Trophoblast cell (in vitro differentiated cells and primary cell): Measurements from ENCODE around the gene GJD3.
A peak's percentile ranks its signal among the peaks of the same experiment; 100 is the strongest.

Experiments used
- DNase-seq, 2 donors: peaks; one replicate each; pipeline ENCODE4 v3.0.0-alpha.2; 2016
- H2AFZ ChIP-seq: 2 replicates; pipeline ENCODE4 v1.6.1; 2013; ENCODE audit warnings: low read length, moderate library complexity, mild to moderate bottlenecking; ENCODE audit not compliant: insufficient read depth, poor library complexity
- H2AK5ac ChIP-seq: 2 replicates; pipeline ENCODE4 v1.6.1; 2013; ENCODE audit warnings: mild to moderate bottlenecking, low read length
- H2BK120ac ChIP-seq: 2 replicates; pipeline ENCODE4 v1.6.1; 2013; ENCODE audit warnings: low read length, mild to moderate bottlenecking, moderate library complexity; ENCODE audit not compliant: insufficient read depth, poor library complexity
- H2BK12ac ChIP-seq: 2 replicates; pipeline ENCODE4 v1.6.1; 2013; ENCODE audit warnings: mild to moderate bottlenecking, low read length, moderate library complexity
- H2BK5ac ChIP-seq: 2 replicates; pipeline ENCODE4 v1.6.1; 2013; ENCODE audit warnings: low read length, low read depth, moderate library complexity, mild to moderate bottlenecking; ENCODE audit not compliant: poor library complexity
- H3K14ac ChIP-seq: 2 replicates; pipeline ENCODE4 v1.6.1; 2013; ENCODE audit warnings: mild to moderate bottlenecking, low read length
- H3K18ac ChIP-seq: 2 replicates; pipeline ENCODE4 v1.6.1; 2013; ENCODE audit warnings: mild to moderate bottlenecking, low read length
- H3K23ac ChIP-seq: 2 replicates; pipeline ENCODE4 v1.6.1; 2013; ENCODE audit warnings: low read length
- H3K27ac ChIP-seq: 2 replicates; pipeline ENCODE4 v1.5.1; 2013; ENCODE audit warnings: low read depth, mild to moderate bottlenecking, inconsistent platforms, low read length, moderate library complexity
- H3K27me3 ChIP-seq: 2 replicates; pipeline ENCODE4 v1.6.1; 2013; ENCODE audit warnings: inconsistent platforms, mild to moderate bottlenecking, low read length, moderate library complexity; ENCODE audit not compliant: insufficient read depth
- H3K36me3 ChIP-seq, 2 experiments: 1 replicate in 1 of 2; 2 replicates in 1 of 2; pipeline ENCODE4 v1.6.1; 2013; ENCODE audit warnings: low read length in 2 of 2, mild to moderate bottlenecking in 2 of 2, moderate library complexity in 1 of 2; ENCODE audit not compliant: insufficient read depth in 2 of 2, control insufficient read depth in 1 of 2
- H3K4ac ChIP-seq: 2 replicates; pipeline ENCODE4 v1.6.1; 2013; ENCODE audit warnings: low read depth, mild to moderate bottlenecking, low read length, moderate library complexity
- H3K4me1 ChIP-seq, 2 experiments: 1 replicate in 1 of 2; 2 replicates in 1 of 2; pipeline ENCODE4 v1.6.1; 2013; ENCODE audit warnings: low read length in 2 of 2, mild to moderate bottlenecking in 2 of 2, moderate library complexity in 1 of 2; ENCODE audit not compliant: insufficient read depth in 2 of 2, control insufficient read depth in 1 of 2
- H3K4me2 ChIP-seq: 2 replicates; pipeline ENCODE4 v1.6.1; 2013; ENCODE audit warnings: inconsistent platforms, mild to moderate bottlenecking, low read length, moderate library complexity
- H3K4me3 ChIP-seq: 2 replicates; pipeline ENCODE4 v1.5.1; 2013; ENCODE audit warnings: mild to moderate bottlenecking, low read depth, low read length, inconsistent platforms
- H3K79me1 ChIP-seq: one replicate; pipeline ENCODE4 v1.6.1; 2013; ENCODE audit warnings: low read length
- H3K79me2 ChIP-seq: 2 replicates; pipeline ENCODE4 v1.6.1; 2013; ENCODE audit warnings: low read length, mild to moderate bottlenecking; ENCODE audit not compliant: control insufficient read depth, insufficient read depth, poor library complexity
- H3K9ac ChIP-seq: 2 replicates; pipeline ENCODE4 v1.6.1; 2013; ENCODE audit warnings: mild to moderate bottlenecking, low read length
- H3K9me3 ChIP-seq: 2 replicates; pipeline ENCODE4 v1.6.1; 2013; ENCODE audit warnings: low read depth, mild to moderate bottlenecking, control low read depth, inconsistent platforms, low read length; ENCODE audit not compliant: insufficient read depth
- H4K12ac ChIP-seq: 2 replicates; pipeline ENCODE4 v1.6.1; 2013; ENCODE audit warnings: low read depth, mild to moderate bottlenecking, low read length, moderate library complexity
- H4K8ac ChIP-seq: 2 replicates; pipeline ENCODE4 v1.6.1; 2013; ENCODE audit warnings: low read depth, mild to moderate bottlenecking, low read length, moderate library complexity
- H4K91ac ChIP-seq: one replicate; pipeline ENCODE4 v1.6.1; 2013; ENCODE audit warnings: low read depth, mild to moderate bottlenecking, low read length, moderate library complexity
- WGBS: extraction: QIAGEN DNeasy Blood & Tissue Kit; methylation state at CpG from one replicate; pipeline ENCODE4 v1.1.7; 2013; ENCODE audit warnings: missing lambda C conversion rate; ENCODE audit not compliant: insufficient read length, insufficient coverage; ENCODE audit errors: extremely low coverage; 5-methylcytosine and 5-hydroxymethylcytosine counted together

Gene GJD3

DNA sequence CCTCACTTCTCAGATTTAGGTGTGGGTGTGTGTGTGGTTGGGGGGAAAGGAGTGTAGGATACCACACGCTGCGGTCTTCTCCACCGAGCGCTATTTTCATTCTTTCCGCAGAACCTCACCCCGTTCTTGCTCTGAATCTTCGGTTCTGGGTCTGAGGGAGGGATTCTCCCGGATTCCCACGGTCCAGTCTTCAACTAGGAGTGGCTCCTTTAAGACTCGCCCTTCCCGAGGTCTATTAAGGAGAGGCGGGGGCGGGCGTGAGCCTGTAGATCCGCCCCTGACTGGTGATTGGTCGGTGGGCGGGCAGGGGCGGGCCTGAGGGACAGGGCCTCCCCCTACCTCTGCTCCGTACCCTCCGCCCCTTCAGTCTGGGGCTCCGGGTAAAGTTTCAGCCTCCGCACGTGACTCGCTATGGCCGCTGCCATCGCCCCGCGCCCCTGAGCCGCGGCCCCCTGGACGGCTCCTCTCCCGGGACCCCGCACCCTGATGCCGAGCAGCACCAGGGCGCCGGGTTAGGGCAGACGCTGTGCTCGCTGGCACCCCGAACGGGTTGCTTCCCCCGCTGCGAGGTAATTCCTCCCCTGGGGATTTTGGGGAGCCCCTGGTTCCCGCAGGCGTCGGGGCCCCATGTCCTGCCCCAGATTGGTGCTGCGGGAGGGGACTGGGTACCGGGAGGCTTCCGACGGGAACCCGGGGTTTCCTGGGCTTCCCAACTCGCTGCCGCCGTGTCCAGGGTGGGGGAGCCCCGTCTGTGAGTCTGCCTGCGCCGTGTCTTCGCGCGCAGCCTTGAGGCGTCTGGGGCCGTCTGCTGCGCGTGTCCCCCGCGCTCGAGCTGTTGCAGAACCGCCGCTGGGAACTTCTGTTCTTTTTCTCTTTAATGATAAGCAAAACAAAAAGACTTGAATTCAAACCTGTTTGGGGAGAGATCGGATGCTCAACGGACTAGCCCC is 46.4 kb downstream of the GJD3 start:
- Histone ChIP-seq H3K4me2 (peak overlapping the region; percentile 87), H4K8ac (peak overlapping the region; percentile 79), H4K12ac (peak overlapping the region; percentile 43), H4K91ac (peak overlapping the region; percentile 66), H3K14ac (peak overlapping the region; percentile 46), H3K79me2 (peaks cover 8% of the 10 kb centered on the region), H2BK12ac (peak overlapping the region; percentile 27), H3K9me3 (peaks cover 1% of the 10 kb centered on the region), H3K23ac (no peak overlapping the region), H3K27me3 (no peaks in the 10 kb centered on the region), H2AFZ (peak overlapping the region; percentile 42), H3K4me1 (peaks cover 32 to 39% of the 10 kb centered on the region in 2 experiments), H3K4ac (peak overlapping the region; percentile 27), H3K79me1 (peaks cover 14% of the 10 kb centered on the region), H2BK120ac (peak overlapping the region; percentile 69), H2BK5ac (peak overlapping the region; percentile 50), H3K36me3 (no peaks in the 10 kb centered on the region), H2AK5ac (peak overlapping the region; percentile 12), H3K9ac (peak overlapping the region; percentile 76), H3K27ac (peak overlapping the region; percentile 64), H3K4me3 (peak overlapping the region; percentile 79), H3K18ac (peak overlapping the region; percentile 90)
- DNase-seq, result peak; percentile 93 to 95
- no CpG with 5 or more reads among the region's 70 CpGs for WGBS

DNA sequence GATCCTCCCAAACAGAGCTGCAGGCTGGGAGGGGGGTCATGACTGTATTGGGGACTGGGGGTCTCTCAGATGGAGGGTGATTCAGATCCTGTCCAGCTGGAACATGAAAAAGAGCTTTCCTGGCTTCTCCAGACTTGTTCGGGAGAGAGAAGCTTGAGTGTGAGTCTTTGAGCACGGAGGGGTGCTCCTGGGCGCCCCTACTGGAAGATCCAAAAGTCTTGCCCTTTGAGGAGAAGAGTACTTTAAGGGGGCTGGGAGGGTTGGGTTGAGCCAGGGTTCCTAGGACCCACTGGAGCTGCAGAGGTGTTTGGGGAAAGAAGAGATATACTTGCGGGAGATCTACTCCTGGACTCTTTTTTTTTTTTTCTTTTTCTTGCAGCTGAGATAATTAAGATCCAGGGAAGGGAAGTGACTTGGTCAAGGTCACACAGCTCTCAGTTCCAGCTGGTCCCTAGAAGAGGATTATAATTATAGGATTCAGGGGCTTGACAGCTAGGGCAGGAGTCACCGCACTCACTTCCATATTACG is 47.1 kb downstream of the GJD3 start:
- Histone ChIP-seq H3K4me2 (peak overlapping the region; percentile 80), H4K8ac (peak overlapping the region; percentile 55), H3K79me2 (peaks cover 8% of the 10 kb centered on the region), H4K91ac (peak overlapping the region; percentile 87), H3K14ac (peak overlapping the region; percentile 92), H2BK12ac (peak overlapping the region; percentile 83), H3K9me3 (peaks cover 1% of the 10 kb centered on the region), H2AK5ac (peak overlapping the region; percentile 64), H3K27me3 (no peaks in the 10 kb centered on the region), H3K9ac (no peak overlapping the region), H3K27ac (peak overlapping the region; percentile 84), H3K4me3 (peak overlapping the region; percentile 49), H4K12ac (peak overlapping the region; percentile 78), H3K18ac (peak overlapping the region; percentile 89), H2AFZ (peak overlapping the region; percentile 91), H3K4me1 (peaks cover 25 to 32% of the 10 kb centered on the region in 2 experiments), H3K79me1 (peaks cover 14% of the 10 kb centered on the region), H3K23ac (no peak overlapping the region), H3K4ac (peak overlapping the region; percentile 49), H2BK120ac (peak overlapping the region; percentile 88), H2BK5ac (peak overlapping the region; percentile 87), H3K36me3 (no peaks in the 10 kb centered on the region)
- DNase-seq, result peak in 1 of 2 donors; percentile 34
- WGBS, result no CpG with 5 or more reads among the region's 6 CpGs

DNA sequence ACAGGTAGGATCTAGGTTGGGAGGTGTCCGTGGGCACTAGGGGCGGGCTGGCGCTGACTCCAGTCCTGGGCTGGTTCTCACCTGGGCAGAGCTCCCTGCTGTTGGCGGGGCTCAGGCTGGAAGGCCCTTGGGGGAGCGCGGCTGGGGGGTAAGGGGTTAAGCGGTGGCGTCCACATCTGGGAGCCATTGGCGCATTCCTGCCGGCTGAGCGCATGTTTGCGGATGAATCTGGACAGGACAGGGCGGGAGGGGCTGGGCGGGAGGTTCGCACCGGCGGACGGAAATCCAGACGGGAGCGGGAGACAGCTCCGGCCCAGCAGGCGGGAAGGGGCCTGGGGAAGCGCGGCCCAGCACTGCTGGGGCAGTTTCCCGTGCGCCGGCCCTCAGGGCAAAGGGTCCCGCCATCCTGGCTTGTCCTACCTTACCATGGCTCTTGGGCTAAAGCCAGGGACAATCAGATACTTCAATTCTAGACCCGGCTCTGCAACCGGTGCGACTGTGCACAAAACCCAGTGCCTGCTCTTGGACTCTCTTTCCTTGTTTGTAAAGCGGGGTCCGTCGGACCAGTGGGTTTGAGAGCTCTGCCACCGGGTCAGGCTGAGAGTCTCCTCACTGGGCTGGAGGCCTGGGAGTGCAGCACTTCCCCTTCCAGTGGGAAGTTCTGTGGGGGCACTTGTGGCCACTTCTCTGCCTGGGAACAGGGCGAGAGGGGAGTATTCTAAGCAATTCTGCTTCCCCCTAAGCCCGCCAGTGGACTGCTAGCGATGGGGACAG is 47.8 kb downstream of the GJD3 start:
- Histone ChIP-seq H3K79me2 (peaks cover 8% of the 10 kb centered on the region), H3K14ac (peak overlapping the region; percentile 92), H3K27me3 (no peaks in the 10 kb centered on the region), H2BK5ac (peak overlapping the region; percentile 87), H3K27ac (peak overlapping the region; percentile 84), H3K9me3 (peaks cover 1% of the 10 kb centered on the region), H3K4me1 (peaks cover 23 to 28% of the 10 kb centered on the region in 2 experiments), H2AK5ac (peak overlapping the region; percentile 64), H3K79me1 (peaks cover 14% of the 10 kb centered on the region), H2BK12ac (peak overlapping the region; percentile 83), H4K12ac (peak overlapping the region; percentile 78), H4K8ac (peak overlapping the region; percentile 55), H3K36me3 (no peaks in the 10 kb centered on the region), H4K91ac (peak overlapping the region; percentile 87), H3K18ac (peak overlapping the region; percentile 89), H3K4me3 (no peak overlapping the region), H2AFZ (peak overlapping the region; percentile 91), H3K4me2 (peak overlapping the region; percentile 80), H3K23ac (no peak overlapping the region), H2BK120ac (peak overlapping the region; percentile 88), H3K4ac (peak overlapping the region; percentile 49), H3K9ac (peak overlapping the region; percentile 54)
- no CpG with 5 or more reads among the region's 38 CpGs for WGBS
- peak; percentile 56 to 68 for DNase-seq
